ENCODE measurements around the gene C22orf39. TPM values are rescaled to one million over a fixed set of nuclear protein-coding genes. Genes with fewer than 3 reads are reported as not detected.
A peak's percentile ranks its signal among the peaks of the same experiment; 100 is the strongest.

C22orf39 gene
- total RNA-seq, 6 experiments from 2014 or later: 11.2 to 12.7 (median 12.2) TPM

DNA sequence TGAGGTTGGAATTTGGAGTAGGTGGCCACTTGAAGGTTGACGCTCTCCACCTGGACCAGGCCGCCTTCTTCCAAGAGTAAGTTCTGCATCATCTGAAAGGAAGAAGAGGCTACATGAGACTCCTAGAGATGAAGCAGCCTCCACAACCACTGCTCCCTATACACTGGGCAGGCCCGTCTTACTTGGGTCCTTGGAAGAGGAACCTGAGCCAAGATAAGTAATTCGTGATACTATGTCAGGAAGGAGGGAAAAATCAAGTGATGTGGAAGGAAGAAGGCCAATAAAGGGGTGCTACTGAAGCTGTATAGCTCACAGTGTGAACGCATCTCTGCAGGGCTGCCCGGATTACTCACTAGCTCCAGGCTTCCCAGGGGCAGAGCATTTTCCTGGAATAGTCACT is 20.4 kb upstream of the C22orf39 start:
- no peak for DNase-seq
- Mint-ChIP-seq H3K36me3 (ENCODE audit: low read depth) (peaks cover 43% of the 10 kb centered on the region), H3K27ac (no peak overlapping the region), H3K4me1 (ENCODE audit: low read depth) (peaks cover 28% of the 10 kb centered on the region), H3K4me3 (no peak overlapping the region), H3K27me3 (ENCODE audit: insufficient read depth) (peaks cover 2% of the 10 kb centered on the region), H3K9me3 (no peaks in the 10 kb centered on the region)
- TF ChIP-seq, protein P1, sequence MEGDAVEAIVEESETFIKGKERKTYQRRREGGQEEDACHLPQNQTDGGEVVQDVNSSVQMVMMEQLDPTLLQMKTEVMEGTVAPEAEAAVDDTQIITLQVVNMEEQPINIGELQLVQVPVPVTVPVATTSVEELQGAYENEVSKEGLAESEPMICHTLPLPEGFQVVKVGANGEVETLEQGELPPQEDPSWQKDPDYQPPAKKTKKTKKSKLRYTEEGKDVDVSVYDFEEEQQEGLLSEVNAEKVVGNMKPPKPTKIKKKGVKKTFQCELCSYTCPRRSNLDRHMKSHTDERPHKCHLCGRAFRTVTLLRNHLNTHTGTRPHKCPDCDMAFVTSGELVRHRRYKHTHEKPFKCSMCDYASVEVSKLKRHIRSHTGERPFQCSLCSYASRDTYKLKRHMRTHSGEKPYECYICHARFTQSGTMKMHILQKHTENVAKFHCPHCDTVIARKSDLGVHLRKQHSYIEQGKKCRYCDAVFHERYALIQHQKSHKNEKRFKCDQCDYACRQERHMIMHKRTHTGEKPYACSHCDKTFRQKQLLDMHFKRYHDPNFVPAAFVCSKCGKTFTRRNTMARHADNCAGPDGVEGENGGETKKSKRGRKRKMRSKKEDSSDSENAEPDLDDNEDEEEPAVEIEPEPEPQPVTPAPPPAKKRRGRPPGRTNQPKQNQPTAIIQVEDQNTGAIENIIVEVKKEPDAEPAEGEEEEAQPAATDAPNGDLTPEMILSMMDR (IDR thresholded peaks at IDR 0.05): no peak

DNA sequence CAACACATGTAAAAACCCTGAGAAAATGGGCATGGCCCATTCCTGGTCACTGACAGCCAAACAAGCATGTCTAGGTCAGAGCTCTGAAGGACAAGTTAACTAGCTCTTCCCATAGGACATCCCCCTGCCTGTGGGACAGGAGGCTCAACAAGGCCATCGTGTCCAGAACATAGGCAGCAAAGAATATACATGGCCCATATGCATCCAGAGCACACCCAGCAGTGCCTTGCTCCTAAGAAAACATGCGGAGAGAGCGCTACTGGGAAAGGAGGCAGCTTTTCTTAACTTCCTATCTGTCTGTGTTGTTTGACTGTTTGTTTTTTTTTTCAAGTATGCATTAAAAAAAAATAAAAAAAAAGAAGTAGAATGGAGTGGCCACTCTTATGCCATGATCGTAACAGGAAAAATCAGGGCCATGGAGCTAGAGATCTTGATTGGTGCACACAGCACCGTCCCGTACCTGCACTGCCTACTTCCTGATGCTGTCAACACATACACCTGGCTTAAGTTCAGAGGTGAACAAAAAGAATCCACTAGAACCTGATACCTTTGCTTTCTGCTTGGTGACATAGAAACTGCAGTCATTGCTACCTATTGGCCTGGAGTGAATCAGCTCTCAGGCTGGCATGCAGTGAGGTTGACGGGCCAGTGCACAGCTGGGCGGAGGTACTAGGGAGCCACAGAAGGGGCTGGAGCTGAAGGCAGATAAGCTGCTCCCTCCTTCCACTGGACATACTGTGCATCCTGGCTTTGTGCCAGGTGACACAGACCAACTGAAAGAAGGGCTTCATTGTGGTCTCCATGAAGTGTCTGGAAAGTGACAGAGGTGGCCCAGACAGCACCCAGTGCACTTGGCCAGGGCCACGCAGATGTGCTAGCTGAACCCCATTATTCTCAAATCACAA is 19.6 kb upstream of the C22orf39 start:
- no peak for DNase-seq
- no peaks in the 10 kb centered on the region for H3K9me3 Mint-ChIP-seq
- H3K4me1 Mint-ChIP-seq (ENCODE audit: low read depth): peaks cover 32% of the 10 kb centered on the region
- no peaks in the 10 kb centered on the region; the same call in none of the 2 replicates for H3K27me3 Mint-ChIP-seq (ENCODE audit: insufficient read depth)
- H3K27ac Mint-ChIP-seq: no peak overlapping the region
- no peak overlapping the region for H3K4me3 Mint-ChIP-seq
- peaks cover 46% of the 10 kb centered on the region for H3K36me3 Mint-ChIP-seq (ENCODE audit: low read depth)
- TF ChIP-seq, protein P1 (IDR thresholded peaks at IDR 0.05): no peak

DNA sequence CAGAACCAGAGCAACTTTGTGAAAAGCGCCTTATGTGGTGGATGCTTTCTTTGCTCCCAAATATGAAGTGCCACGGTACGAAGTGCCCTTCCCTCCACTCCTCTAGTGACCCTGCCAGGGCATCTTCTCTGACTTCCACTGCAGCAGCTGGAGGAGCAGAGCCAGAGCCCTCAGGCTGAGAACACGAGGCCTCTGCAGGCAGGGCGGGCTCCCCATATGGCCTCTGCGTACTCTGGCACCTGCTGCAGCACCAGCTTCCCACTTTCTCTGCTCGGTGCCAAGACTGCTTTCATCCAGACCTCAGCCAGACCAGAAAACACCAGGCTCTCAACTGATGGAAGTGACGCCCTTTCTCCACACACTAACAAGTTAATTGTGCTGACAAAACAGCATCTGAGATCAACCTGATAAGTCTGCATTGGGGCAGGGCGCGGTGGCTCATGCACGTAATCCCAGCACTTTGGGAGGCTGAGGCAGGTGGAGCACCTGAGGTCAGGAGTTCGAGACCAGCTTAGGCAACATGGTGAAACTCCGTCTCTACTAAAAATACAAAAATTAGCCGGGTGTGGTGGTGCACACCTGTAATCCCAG is 18.7 kb upstream of the C22orf39 start:
- Mint-ChIP-seq H3K9me3 (no peaks in the 10 kb centered on the region), H3K4me1 (ENCODE audit: low read depth) (peaks cover 32% of the 10 kb centered on the region), H3K36me3 (ENCODE audit: low read depth) (peaks cover 47% of the 10 kb centered on the region), H3K4me3 (no peak overlapping the region), H3K27ac (no peak overlapping the region), H3K27me3 (ENCODE audit: insufficient read depth) (no peaks in the 10 kb centered on the region; the same call in none of the 2 replicates)
- TF ChIP-seq, protein P1 (IDR thresholded peaks at IDR 0.05): no peak
- no peak for DNase-seq

DNA sequence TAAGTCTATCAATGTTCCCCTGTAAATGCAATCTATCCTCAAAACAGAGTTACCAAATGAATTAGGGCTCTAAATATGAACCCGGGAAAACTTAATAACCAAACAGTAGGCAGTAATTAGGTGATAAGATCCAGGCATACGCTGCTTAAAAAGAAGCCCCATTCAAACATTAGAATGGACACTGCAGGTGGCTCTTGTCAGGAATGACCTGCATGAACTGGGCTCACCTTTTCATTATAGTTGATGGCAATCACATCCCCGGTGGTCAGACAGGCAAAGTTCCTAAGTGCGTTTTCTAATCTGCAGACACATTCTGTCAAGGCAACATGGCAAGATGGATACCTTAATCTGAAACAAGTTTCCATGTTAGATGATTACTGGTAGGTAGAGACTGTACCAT is 17.5 kb upstream of the C22orf39 start:
- Mint-ChIP-seq H3K4me1 (ENCODE audit: low read depth) (peaks cover 32% of the 10 kb centered on the region), H3K4me3 (no peak overlapping the region), H3K36me3 (ENCODE audit: low read depth) (peaks cover 46% of the 10 kb centered on the region)

DNA sequence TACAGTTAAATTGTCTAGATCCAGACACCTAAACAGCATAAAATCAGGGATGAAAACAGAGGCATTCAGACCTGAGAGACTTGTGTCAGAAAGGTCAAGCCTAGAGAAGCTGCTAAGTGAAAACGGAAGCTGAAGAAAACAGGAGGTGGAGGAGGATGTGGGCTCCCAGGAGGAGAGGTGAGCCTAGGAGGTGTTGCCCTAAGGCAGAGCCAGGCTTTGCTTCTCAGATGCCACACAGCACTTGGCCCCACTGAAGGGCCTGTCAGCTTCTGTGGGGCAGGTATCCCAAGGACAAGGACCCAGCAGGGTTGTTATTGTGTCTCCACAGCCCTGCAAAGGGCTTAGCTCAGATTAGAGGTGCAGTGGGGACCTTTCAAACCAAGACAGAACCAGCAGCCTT is 17.0 kb upstream of the C22orf39 start:
- Mint-ChIP-seq H3K36me3 (ENCODE audit: low read depth) (peaks cover 45% of the 10 kb centered on the region), H3K4me1 (ENCODE audit: low read depth) (peaks cover 32% of the 10 kb centered on the region), H3K4me3 (peak overlapping the region; percentile 62), H3K27ac (peak overlapping the region; percentile 84), H3K9me3 (no peaks in the 10 kb centered on the region), H3K27me3 (ENCODE audit: insufficient read depth) (no peaks in the 10 kb centered on the region; the same call in none of the 2 replicates)
- TF ChIP-seq, protein P1 (IDR thresholded peaks at IDR 0.05): no peak
- no peak for DNase-seq

More for the DNA sequence above, 17.5 kb upstream of the C22orf39 start:
- no peaks in the 10 kb centered on the region for H3K9me3 Mint-ChIP-seq
- H3K27me3 Mint-ChIP-seq (ENCODE audit: insufficient read depth): no peaks in the 10 kb centered on the region; the same call in none of the 2 replicates
- H3K27ac Mint-ChIP-seq: peak overlapping the region; percentile 84
- DNase-seq: no peak
- TF ChIP-seq, protein P1 (IDR thresholded peaks at IDR 0.05): no peak

Data from HFFc6 (cell line).